Stomach smooth muscle (tissue), 2 donors: ENCODE data around the gene UQCC2.

Experiments used
- H3K27ac ChIP-seq: one replicate; pipeline ENCODE4 v1.7.0; 2013; ENCODE audit warnings: mild to moderate bottlenecking, low read length, inconsistent platforms
- H3K27me3 ChIP-seq, 2 donors: one replicate each; pipeline ENCODE4 v1.7.0; 2013; ENCODE audit warnings: low read length in 2 of 2; ENCODE audit not compliant: insufficient read depth in 2 of 2, control insufficient read depth in 1 of 2
- H3K36me3 ChIP-seq, 2 donors: one replicate each; pipeline ENCODE4 v1.7.0; 2013; ENCODE audit warnings: low read length in 2 of 2; ENCODE audit not compliant: control insufficient read depth in 2 of 2, insufficient read depth in 2 of 2
- H3K4me1 ChIP-seq: one replicate; pipeline ENCODE4 v1.7.0; 2013; ENCODE audit warnings: low read length; ENCODE audit not compliant: control insufficient read depth, insufficient read depth
- H3K4me3 ChIP-seq, 2 donors: one replicate each; pipeline ENCODE4 v1.7.0; 2013; ENCODE audit warnings: low read length in 2 of 2
- H3K9ac ChIP-seq, 2 donors: one replicate each; pipeline ENCODE4 v1.7.0; 2013; ENCODE audit warnings: low read length in 2 of 2, mild to moderate bottlenecking in 1 of 2
- H3K9me3 ChIP-seq, 2 donors: one replicate each; pipeline ENCODE4 v1.7.0; 2013; ENCODE audit warnings: low read length in 2 of 2; ENCODE audit not compliant: control insufficient read depth in 2 of 2
- donor health status: healthy.
- donor health status: Pancreatic carcinoma.

UQCC2 gene

GRCh38 chr6:33717934-33718455 lies 6.5 kb upstream of the UQCC2 start:
- Histone ChIP-seq H3K4me1 (peaks cover 3% of the 10 kb centered on the region), H3K4me3 (no peak overlapping the region), H3K36me3 (no peaks in the 10 kb centered on the region), H3K9me3 (no peaks in the 10 kb centered on the region), H3K27ac (no peak overlapping the region), H3K9ac (no peak overlapping the region), H3K27me3 (peaks cover 0 to 3% of the 10 kb centered on the region in 2 donors)

GRCh38 chr6:33716890-33717632 lies 5.6 kb upstream of the UQCC2 start:
- Histone ChIP-seq H3K9ac (no peak overlapping the region), H3K27ac (no peak overlapping the region), H3K4me1 (peaks cover 3% of the 10 kb centered on the region), H3K36me3 (no peaks in the 10 kb centered on the region), H3K9me3 (no peaks in the 10 kb centered on the region), H3K4me3 (no peak overlapping the region), H3K27me3 (peaks cover 0 to 3% of the 10 kb centered on the region in 2 donors)

- peaks cover 8% of the 10 kb centered on the region for H3K4me1 ChIP-seq
- H3K27me3 ChIP-seq, result peaks cover 0 to 3% of the 10 kb centered on the region in 2 donors
- H3K9me3 ChIP-seq, result no peaks in the 10 kb centered on the region
- no peak overlapping the region for H3K27ac ChIP-seq
- no peaks in the 10 kb centered on the region for H3K36me3 ChIP-seq
- no peak overlapping the region for H3K4me3 ChIP-seq
- no peak overlapping the region for H3K9ac ChIP-seq
Measured at GRCh38 chr6:33716379-33716778, 4.9 kb upstream of the UQCC2 start.

GRCh38 chr6:33714385-33715040 lies 3.0 kb upstream of the UQCC2 start:
- H3K9me3 ChIP-seq, result no peaks in the 10 kb centered on the region
- H3K4me1 ChIP-seq, result peaks cover 19% of the 10 kb centered on the region
- no peak overlapping the region for H3K9ac ChIP-seq
- peaks cover 0 to 3% of the 10 kb centered on the region in 2 donors for H3K36me3 ChIP-seq
- no peak overlapping the region for H3K27ac ChIP-seq
- H3K27me3 ChIP-seq, result peaks cover 0 to 3% of the 10 kb centered on the region in 2 donors
- no peak overlapping the region for H3K4me3 ChIP-seq

- Histone ChIP-seq H3K9ac (no peak overlapping the region), H3K4me3 (no peak overlapping the region), H3K9me3 (no peaks in the 10 kb centered on the region), H3K27ac (no peak overlapping the region), H3K36me3 (peaks cover 0 to 7% of the 10 kb centered on the region in 2 donors), H3K27me3 (peaks cover 0 to 3% of the 10 kb centered on the region in 2 donors), H3K4me1 (peaks cover 19% of the 10 kb centered on the region)
Measured at GRCh38 chr6:33713786-33714185, 2.3 kb upstream of the UQCC2 start.

- Histone ChIP-seq H3K9ac (no peak overlapping the region), H3K36me3 (peaks cover 0 to 8% of the 10 kb centered on the region in 2 donors), H3K27me3 (no peaks in the 10 kb centered on the region), H3K4me3 (no peak overlapping the region), H3K4me1 (peaks cover 19% of the 10 kb centered on the region), H3K27ac (no peak overlapping the region), H3K9me3 (no peaks in the 10 kb centered on the region)
Measured at GRCh38 chr6:33712914-33713313, 1.4 kb upstream of the UQCC2 start.

GRCh38 chr6:33710296-33711121 lies 991 bp downstream of the UQCC2 start:
- Histone ChIP-seq H3K4me1 (peaks cover 16% of the 10 kb centered on the region), H3K4me3 (peak overlapping the region; percentile 82 to 94), H3K9me3 (no peaks in the 10 kb centered on the region), H3K36me3 (peaks cover 4 to 8% of the 10 kb centered on the region in 2 donors), H3K9ac (peak overlapping the region in 1 of 2 donors; percentile 84), H3K27me3 (no peaks in the 10 kb centered on the region), H3K27ac (no peak overlapping the region)

- H3K27ac ChIP-seq, result no peak overlapping the region
- H3K36me3 ChIP-seq, result peaks cover 4 to 8% of the 10 kb centered on the region in 2 donors
- H3K9me3 ChIP-seq, result no peaks in the 10 kb centered on the region
- H3K4me1 ChIP-seq, result peaks cover 16% of the 10 kb centered on the region
- H3K27me3 ChIP-seq, result no peaks in the 10 kb centered on the region
- peak overlapping the region in 1 of 2 donors; percentile 11 for H3K9ac ChIP-seq
- no peak overlapping the region for H3K4me3 ChIP-seq
Measured at GRCh38 chr6:33709605-33710295, 1.8 kb downstream of the UQCC2 start.

GRCh38 chr6:33708516-33709204 lies 2.8 kb downstream of the UQCC2 start:
- Histone ChIP-seq H3K27me3 (no peaks in the 10 kb centered on the region), H3K36me3 (peaks cover 4 to 8% of the 10 kb centered on the region in 2 donors), H3K9me3 (no peaks in the 10 kb centered on the region), H3K4me1 (peaks cover 16% of the 10 kb centered on the region), H3K27ac (no peak overlapping the region), H3K4me3 (no peak overlapping the region), H3K9ac (no peak overlapping the region)
